HG03442 (cell line): ENCODE measurements around the gene ANKRD36.
A peak's percentile ranks its signal among the peaks of the same experiment; 100 is the strongest.
"Not testable (repeated sequence)": the region's sequence is repeated elsewhere in the genome, so short reads cannot be mapped to it uniquely, and the experiment has no call there.

Experiments used
- ATAC-seq: cut with Tn5 transposase; IDR thresholded peaks from one replicate; pipeline ENCODE4 v1.9.1; 2021; ENCODE audit warnings: mild to moderate bottlenecking, moderate library complexity; ENCODE audit not compliant: unreplicated experiment

ANKRD36 gene

DNA sequence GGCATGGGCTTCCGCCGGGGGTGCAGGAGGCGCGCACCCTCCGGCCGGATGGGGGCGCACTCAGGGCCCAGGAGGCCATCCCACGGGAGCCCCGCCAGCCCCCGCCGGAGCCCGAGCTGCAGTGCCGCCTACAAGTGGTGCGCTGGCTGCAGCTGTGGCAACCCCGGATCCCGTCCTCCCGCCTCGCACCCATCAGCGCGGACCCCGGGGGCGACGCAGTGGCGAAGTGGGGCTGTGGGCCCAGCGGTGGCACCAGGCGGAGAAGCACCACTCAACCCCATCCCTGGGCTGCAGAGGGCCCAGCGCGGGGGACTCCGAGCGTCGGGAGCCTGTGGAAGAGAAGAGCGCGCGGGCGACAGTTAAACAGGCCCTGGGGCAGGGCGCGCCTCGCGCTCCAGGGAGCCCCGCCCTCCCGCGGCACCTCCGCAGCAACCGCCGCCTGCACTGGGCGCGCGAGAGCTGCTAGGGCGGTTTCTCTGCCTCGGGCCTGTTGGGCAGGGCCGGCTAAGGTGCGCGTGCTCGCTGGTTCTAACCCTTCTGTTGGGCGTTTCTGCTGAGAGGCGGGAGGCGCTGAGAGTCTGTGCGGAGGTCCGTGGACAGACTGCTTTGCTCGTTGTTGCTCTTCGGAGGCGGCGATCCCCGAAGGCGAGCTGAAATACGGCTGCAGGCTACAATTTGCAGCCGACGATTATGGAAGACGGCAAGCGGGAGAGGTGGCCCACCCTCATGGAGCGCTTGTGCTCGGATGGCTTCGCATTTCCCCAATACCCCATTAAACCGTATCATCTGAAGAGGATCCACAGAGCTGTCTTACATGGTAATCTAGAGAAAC is at the start of gene ANKRD36:
ANKRD36 (plus strand) TSS at position 104 of the 832 bp plus-strand sequence; CDS start at position 691, 587 bp downstream.
- ATAC-seq: peak; percentile 93

DNA sequence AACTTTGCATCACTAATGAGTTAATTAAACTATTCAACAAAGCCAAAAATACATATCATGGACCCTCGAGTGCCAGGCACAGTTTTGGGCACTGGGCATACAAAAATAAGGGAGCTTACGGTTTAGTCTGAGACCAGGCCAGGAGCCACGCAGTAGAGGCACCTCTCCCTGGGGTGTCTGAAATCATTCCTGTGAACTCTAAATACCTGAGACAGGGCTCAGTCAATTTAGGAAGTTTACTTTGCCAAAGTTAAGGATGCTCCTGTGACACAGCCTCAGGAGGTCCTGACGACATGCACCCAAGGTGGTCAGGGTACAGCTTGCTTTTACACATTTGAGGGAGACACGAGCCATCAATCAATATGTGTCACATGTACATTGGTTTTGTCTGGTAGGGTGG is 46.9 kb upstream of the ANKRD36 start:
- ATAC-seq: not testable (repeated sequence)

DNA sequence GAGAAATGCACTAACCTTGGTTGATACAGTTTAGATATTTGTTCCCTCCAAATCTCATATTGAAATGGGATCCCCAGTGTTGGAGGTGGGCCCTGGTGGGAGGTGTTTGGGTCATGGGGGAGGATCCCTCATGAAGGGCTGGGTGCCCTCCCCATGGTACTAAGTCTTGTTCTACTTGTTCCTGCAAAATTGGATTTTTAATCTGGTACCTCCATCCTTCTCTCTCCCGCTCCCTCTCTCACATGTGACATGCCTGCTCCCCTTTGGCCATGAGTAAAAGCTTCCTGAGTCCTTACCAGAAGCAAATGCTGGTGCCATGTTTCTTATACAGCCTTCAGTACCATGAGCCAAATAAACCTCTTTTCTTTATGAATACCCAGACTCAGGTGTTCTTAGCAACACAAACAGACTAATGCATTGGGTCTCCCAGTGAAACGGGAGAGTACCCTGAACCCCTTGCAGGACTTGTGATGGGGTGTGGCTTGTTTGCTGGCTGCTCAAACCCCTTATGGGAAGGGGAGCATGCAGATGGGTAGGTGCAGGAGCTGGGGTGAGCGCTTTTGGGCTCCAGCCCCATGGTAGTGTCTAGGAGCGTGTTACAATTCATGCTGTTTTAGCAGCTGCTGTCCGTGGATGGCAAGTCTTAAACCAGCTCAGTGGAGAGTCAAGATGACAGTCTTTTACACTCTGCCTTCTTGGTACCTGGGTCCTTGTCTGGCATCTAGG is 45.5 kb upstream of the ANKRD36 start:
- ATAC-seq: no peak

DNA sequence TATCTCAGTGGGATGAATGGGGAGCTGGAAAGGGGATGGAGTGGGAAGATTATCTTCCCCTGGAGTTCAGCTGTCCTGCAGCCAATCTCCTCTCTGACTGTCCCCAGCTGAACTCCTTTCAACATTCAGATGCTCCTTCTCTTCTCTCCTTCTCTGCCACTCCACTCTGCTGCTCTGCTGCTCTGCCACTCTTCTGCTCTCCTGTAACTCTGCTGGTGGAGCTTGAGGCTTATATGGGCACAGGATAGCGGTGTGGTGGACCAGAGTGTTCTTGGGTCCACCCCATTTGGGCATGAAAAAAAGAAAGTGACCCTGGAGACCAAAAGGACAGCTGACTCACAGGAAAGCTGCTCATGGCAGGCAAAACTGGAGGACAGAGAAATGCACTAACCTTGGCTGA is 44.9 kb upstream of the ANKRD36 start:
- no peak for ATAC-seq

DNA sequence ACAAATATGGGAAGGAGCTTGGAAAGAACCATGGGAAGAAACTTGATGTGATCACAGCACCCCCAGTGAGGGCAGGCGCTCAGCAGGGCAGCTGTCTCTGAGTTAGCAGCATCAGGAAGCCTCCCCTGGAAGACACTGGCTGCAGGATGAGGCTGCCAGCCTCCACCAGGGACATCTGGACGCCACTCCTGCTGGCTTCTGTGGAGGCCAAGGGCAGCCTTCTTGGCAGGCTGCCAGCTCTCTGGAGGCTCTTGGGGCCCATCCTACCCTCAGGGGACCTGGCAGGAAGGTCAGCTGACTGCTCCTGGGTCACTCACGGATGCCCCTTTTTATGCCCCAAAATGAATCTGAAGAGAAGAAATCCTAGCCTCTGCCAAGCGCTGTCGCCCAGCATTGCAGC is 44.2 kb upstream of the ANKRD36 start:
- not testable (repeated sequence) for ATAC-seq

DNA sequence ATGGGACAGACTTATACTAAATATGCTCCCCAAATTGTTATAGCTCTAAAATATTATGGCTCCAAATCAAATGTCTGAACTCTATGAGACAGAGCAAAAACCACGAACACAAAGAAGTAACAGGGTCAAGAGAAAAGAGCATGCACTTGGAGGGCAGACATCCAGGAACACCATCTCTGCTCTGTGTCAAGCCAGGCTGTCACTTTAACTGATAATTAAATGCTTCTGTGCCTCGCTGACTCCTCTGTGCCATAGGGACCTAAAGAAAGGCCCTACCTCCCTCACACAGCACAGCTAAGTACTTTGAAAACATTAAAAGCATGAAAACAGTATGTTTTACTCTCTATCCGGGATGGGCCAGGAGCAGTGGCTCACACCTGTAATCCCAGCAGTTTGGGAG is 42.0 kb upstream of the ANKRD36 start:
- ATAC-seq: not testable (repeated sequence)

DNA sequence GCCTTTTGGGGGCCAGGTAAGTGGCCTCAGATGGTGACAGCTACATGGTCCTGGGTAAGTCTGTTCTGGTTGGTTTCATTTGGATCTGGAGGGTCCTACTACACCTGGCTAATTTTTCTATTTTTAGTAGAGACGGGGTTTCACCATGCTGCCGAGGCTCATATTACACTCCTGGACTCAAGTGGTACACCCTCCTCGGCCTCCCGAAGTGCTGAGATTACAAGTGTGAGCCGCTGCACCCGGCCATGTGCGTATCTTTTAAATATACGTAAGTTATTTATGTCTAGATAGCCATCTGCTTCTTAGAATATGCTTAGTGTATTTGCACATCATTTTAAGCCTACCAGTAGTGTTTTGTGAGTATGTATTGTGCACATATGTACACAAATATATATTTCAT is 35.7 kb upstream of the ANKRD36 start:
- not testable (repeated sequence) for ATAC-seq

DNA sequence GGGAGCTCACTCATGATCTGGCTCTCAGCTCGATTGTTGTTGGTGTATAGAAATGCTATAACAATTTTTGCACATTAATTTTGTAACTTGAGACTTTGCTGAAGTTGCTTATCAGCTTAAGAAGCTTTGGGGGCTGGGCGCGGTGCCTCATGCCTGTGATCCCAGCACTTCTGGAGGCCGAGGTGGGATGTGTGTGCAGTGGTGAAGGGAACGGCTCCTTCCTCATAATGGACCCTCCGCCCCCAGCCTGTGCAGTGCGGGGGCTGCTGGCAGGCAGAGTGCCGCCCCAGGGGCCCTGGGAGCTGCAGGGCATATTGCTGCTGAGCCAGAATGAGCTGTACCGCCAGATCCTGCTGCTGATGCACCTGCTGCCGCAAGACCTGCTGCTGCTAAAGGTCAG is 32.1 kb upstream of the ANKRD36 start:
- not testable (repeated sequence) for ATAC-seq

DNA sequence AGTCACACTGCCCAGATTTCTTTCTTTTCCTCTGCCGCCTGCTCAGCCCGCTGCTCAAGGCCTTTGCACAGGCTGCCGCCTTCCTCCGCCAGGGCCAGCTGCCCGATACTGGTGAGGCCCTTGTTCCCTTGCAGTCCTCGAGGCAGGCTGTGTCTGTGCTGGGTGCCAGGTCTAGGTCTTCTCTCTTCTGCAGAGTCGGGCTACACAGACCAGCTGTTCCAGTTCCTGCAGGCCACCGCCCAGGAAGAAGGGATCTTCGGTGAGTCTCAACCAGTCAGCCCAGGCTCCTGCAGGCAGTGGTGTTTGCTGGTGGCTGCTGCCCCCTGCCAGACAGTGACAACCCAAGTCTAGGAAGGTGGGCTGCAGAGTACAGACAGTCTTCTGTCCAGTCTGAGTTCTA is 30.7 kb upstream of the ANKRD36 start:
- ATAC-seq: not testable (repeated sequence)

DNA sequence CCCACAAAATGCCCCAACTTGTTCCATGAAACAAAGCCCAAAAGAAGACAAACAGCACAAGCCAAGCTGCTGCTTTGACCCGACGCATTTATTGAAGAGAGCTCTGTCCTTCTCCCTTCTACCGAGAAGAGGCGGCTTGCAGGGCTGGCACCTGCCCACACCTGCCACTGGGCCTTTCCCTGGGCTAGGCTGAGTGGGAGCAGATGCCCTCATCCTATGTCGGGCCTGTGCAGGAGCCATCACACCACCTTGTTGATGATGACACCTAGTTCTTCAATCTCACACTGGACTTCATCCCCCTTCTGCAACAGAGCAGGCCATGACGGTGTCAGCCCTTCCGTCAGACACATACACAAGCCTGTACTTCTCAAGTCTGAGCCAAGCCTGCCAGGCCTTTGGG is 29.4 kb upstream of the ANKRD36 start:
- not testable (repeated sequence) for ATAC-seq

DNA sequence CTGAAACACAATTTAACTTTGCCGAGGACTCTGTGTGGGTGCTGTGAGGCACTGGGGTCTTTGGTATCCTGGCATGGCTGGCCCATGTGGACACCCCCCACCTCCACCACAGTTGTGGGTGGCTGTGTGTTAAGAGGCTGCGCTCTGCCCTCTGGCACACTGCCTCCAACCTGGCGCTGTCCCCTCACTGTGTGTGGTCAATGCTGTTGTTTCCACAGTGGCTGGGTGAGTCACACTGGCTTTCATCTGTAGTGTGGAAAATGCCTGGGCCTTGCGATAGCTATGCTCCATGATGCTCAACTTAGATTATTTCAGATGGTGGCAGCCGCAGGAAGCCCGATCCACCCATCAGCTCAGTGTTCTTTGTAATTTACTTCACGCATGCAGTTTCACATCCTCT is 27.9 kb upstream of the ANKRD36 start:
- ATAC-seq: not testable (repeated sequence)

DNA sequence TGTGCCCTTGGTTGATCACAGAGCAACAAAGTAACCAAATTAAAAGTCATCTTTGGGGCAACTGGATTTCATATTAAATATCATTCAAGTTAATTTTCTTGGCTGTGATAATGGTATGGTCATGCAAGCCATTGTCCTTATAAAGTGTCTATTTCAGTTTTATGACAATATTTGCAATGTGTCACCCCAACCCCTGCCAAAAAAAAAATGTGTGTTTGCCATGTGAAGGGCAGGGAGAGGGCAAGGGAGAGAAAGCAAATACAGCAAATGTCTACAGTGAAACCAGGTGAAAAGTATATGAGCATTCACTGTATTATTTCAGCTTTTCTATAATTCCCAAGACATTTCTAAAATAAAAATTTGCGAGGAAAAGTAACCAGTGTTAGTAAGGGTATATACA is 24.2 kb upstream of the ANKRD36 start:
- not testable (repeated sequence) for ATAC-seq

DNA sequence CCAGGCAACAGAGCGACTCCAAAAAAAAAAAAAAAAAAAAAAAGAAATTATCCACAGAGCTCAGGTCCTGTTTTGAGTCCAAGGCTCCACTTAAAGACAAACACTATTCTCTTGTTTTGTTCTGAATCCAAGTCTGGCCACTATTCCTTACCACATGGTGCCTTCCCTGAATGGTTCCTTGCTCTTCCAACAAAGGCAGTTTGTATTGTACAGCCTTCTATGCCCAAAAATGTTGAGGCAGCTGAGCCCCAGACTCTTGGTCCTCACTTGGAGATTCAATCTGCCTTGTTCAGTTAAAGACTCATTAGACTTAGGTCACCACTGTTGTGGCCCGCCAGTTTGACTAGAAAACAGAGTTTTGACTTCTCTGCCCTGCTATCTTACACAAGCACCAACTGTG is 20.0 kb upstream of the ANKRD36 start:
- not testable (repeated sequence) for ATAC-seq

DNA sequence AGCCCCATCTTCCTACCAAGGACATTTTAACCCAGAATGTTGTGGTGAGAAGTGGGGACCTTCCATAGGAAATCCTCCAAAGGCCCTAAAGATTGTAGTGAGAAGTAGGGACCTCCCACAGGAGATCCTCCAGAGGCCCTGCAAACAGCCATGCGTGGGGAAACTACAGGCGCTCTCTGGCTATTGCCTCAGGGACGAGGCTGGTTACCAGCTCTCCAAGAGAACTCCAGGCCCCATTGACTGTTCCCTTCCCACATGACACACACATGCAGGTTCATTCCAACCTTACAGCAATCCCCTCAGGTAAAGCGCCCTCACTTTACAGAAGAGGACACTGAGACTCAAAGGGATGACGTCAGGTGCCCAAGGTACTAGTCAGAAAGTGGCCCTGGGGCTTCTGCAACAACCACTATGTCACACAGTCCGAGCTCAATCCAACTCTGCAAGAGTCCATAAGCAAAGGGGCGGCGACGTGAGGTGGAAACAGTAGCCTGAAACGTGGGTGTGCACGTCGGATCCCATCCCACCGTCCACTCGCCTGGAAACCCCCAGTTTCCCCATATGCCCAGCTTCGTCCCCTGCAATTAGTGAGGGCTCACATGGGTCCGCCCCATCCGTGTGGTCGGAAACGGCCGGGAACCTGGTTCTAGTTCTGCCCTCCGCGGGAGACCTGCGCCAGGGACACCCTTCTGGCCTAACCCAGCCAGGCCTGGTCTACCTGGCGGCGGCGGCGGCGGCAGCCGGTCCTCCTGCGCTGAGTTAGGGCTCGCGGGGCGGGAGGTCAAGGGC is 18.8 kb upstream of the ANKRD36 start:
- ATAC-seq: peak; percentile 38

DNA sequence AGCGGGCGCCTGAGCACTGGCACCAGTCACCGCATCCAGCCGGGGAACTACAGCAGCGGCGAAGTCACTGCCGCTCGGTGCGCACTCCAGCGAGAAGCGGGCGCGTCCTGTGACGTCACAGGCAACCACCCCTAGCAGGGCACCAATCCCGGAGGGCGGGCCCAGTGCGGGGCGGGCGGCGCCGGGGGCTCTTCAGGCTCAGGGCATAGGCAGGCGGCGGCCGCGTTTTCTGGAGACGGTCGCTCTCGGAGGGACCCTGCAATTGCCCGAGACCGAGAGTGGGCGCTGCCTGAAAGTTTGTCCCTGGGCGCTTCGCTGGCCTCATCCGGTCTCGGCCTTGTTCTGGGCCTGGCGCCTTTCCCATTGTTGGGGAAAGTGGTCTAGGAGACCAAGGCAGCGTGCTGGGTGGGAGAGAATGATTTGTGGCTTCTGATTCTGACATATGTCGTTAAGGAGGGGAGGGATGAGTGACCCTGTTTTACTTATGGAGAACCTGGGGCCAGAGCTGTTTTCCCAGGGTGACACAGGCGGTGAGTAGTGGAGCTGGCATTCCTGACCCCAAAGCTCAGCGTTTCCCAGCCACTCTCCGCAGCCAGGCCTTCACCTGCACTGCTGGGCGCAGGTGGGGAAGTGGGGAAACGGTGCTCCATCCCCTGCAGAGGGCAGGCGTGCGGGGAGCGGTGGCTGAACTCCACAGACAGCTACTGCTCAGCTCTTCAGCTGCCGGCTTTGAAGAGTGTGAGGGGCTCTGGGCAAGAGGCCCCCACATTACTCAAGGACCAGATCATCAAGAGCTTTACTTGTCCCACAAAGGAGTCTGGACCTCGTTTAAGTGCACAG is 18.0 kb upstream of the ANKRD36 start, which contains the start of gene FAHD2B:
FAHD2B (minus strand) TSS at position 111 of the 840 bp plus-strand sequence. CDS start 3,176 bp downstream, outside the sequence.
- ATAC-seq: peak; percentile 80

DNA sequence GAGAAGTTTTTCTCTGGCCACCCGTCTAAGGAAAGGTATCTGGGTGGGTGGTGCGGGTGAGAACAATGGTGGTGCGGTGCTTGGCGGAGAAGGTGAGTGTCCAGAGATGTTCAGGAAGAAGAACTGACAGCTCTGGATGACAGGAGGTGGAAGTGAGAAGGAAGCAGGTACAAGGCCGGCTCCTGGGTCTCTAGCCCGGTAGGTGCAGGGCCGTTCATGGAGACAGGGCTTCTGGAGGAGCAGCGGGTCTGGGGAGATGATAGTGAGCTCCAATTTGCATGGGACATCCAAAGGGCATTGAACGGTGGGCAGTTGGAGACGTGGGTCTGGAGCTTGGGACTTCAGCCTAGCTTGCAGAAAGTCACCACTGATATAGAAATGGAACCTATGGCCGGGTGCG is 17.3 kb upstream of the ANKRD36 start:
- ATAC-seq: no peak

DNA sequence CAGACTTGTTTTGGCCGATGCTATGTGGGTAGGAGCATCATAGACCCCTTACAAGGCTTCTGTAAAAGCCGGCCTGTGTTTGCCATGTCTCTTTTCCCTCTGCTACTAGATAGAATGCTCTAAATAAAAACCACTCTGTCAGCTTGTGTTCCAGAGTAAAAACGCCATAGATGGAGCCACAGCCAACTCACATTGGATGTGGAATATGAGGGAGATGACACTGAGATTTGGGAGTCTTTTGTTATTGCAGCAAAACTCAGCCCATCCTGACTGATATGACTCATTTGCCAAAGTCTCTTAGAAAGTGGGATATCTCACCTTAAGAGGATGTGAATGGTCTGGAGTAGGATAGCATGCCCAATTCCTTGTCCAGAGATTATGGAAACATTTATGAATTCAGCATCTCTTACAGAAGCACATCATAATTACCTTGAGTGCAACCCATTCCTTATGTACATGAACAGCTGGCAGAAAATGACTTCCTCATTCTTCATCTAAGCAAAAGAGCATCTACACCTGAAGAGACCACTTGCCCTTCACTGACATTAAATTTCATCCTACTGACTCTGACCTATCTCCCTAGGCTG is 14.1 kb upstream of the ANKRD36 start:
- not testable (repeated sequence) for ATAC-seq

DNA sequence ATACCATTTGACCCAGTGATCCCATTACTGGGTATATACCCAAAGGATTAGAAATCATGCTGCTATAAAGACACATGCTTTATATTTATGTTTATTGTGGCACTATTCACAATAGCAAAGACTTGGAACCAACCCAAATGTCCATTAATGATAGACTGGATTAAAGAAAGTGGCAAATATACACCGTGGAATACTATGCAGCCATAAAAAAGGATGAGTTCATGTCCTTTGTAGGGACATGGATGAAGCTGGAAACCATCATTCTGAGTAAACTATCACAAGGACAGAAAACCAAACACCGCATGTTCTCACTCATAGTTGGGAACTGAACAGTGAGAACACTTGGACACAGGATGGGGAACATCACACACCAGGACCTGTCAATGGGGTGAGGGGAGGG is 6.1 kb upstream of the ANKRD36 start:
- not testable (repeated sequence) for ATAC-seq

DNA sequence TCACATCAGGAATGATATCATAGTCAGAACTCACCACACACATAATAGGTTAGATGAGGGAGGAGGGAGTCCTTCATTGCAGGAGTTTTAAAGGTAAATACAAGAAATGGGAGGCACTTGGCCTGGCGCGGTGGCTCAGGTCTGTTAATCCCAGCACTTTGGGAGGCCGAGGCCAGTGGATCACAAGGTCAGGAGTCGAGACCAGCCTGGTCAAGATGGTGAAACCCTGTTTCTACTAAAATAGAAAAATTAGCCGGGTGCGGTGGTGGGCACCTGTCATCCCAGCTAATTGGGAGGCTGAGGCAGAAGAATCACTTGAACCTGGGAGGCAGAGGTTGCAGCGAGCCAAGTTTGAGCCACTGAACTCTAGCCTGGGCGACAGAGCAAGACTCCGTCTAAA is 1.7 kb upstream of the ANKRD36 start:
- ATAC-seq: not testable (repeated sequence)
